GM19035 (cell line): Measurements from ENCODE around the gene TATDN2.

ENCODE experiments used
- ATAC-seq: cut with Tn5 transposase; IDR thresholded peaks from one replicate; pipeline ENCODE4 v1.9.1; 2021; ENCODE audit not compliant: unreplicated experiment

The TATDN2 gene

DNA sequence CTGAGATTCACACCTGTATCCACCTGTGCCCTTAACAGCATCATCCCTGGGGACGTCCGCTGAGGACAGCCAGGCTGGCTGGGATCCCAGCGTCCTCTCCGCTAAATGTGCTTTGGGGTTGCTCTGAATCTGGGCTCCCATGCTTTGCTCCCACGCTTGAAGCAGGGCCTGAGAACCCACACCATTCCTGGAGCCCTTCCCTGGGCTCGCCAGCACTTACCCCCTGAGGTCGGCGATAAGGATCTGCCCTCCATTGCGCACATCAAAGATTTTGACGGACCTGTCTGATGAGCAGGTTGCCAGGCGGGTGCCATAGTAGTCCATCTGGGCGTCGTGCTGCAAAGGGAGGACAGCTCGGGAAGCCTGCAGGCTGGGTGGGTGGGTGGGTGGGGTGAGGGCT, 66.8 kb downstream of the TATDN2 start:
- ATAC-seq, result no peak

DNA sequence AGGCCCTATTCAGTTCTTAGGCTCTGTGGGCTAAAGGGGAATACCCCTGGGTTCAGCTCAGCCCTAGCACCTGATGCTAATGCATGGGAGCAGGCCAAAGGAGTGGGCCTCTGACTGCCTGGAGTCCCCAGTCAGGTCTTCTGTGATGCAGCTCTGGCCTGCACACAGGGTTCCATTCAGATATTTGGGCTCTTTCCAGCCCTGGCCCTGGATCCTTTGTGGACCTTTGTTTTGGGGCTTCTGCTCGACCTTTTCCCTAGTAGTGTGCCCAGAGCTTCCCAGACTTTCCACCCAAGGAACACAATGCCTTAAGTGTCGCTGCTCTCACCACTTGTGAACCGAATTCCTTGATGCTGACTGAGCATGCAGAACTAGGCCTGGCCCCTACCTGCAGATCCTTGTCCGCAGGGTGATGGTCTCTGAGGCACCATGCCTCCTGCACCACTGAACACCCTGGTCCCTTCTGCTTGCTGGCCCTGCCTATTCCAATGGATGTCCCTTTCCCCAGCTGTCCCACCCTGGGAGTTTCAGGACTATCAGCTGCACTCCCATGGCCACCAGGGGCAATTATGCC, 67.6 kb downstream of the TATDN2 start:
- no peak for ATAC-seq

GRCh38 chr3:10317311-10317960, 69.2 kb downstream of the TATDN2 start:
- no peak for ATAC-seq

GRCh38 chr3:10317961-10318350, 69.7 kb downstream of the TATDN2 start:
- no peak for ATAC-seq

DNA sequence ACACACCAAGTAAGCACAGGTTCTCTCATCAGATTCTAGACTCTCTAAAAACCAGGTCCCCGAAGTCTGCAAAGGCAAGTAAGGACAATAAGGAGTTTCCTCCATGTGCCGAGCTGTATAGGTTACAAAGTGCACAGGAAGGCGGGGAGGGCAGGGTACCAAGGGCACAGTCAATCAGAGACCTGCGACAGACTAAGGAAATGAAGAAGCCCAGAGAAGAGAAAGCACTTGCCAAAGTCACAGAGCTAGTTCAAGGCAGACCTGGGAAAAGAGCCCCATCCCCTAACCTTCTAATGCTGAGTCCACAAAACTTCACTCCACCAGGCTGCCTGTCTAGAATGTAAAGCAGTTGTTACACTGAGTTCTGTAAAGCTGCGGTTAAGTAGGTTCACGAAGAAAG, 71.0 kb downstream of the TATDN2 start:
- ATAC-seq, result no peak

GRCh38 chr3:10319804-10320203, 71.5 kb downstream of the TATDN2 start:
- ATAC-seq, result no peak

- ATAC-seq, result peak; percentile 7
Observed at GRCh38 chr3:10320320-10320677, 72.0 kb downstream of the TATDN2 start.

DNA sequence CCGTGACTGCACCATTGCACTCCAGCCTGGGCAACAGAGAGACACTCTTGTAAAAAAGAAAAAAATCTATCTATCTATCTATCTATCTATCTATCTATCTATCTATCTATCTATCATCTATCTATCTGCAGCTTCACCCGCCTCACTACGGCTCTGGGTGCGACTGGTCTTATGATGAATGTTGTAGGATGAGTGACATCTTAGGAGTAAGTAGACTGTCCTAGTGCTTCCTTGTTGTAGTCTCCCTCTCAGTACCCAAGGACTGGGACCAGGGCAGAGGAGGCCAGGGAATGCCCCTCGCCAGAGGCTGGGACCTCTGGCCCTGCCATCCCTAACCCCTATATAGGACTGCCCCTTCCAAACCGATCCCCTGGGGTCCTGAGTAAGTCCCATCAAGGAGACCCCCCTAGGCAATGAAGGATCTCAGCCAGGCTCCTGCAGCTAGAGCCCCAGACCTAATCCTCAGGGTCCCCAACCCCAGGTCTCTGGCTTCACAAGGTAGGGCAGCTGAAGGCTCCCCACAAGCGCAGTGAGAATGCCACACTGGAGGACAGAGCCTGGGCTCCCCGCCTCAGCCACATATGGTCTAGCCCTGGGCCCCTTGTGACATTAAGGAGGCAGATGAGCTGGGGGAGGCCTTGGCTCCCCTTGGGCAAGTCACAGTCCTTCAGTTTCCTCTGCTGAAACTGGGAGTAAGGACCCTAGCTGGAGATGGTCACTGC, 73.5 kb downstream of the TATDN2 start:
- no peak for ATAC-seq

- no peak for ATAC-seq
Observed at GRCh38 chr3:10322352-10322710, 74.1 kb downstream of the TATDN2 start.

GRCh38 chr3:10327592-10327991, 79.3 kb downstream of the TATDN2 start:
- ATAC-seq, result no peak

DNA sequence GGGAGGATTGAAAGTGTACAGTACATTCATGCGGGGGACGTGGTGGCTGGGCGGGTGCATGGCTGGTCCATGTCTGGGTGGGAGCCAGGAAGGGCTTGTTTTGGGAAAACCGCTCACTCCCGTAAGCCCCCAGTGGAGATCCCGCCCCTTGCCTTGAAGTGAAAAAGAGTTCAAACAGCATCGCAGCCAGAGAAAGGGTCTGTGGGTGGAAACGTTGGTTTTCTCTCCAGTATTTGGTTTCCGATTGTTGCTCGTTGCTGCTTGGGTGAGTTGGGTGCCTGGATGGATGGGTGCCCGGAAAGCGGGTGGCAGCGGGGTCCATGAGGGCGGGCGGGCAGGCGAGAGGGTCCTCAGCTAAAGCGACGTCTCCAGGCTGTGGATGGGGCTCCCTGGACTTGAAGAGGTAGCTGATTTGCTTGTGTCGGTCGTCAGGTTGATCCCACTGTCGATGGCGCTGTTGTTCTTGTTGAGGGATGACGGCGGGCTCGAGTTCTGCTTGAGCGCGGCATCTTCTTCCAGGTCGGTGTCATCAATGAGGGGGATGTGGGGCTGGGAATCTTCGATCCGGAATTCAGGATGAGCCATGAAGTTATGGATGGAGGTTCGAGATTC, 80.3 kb downstream of the TATDN2 start:
- ATAC-seq, result no peak

- no peak for ATAC-seq
Observed at GRCh38 chr3:10329495-10330015, 81.3 kb downstream of the TATDN2 start.

GRCh38 chr3:10330319-10330718, 82.1 kb downstream of the TATDN2 start:
- ATAC-seq, result no peak
